Measurements from ENCODE around the gene THAP5. TPM values are rescaled to one million over a fixed set of nuclear protein-coding genes. Genes with fewer than 3 reads are reported as not detected.

Gene THAP5
- total RNA-seq, 2 experiments from 2014 or later: 11.7 to 12.6 TPM

DNA sequence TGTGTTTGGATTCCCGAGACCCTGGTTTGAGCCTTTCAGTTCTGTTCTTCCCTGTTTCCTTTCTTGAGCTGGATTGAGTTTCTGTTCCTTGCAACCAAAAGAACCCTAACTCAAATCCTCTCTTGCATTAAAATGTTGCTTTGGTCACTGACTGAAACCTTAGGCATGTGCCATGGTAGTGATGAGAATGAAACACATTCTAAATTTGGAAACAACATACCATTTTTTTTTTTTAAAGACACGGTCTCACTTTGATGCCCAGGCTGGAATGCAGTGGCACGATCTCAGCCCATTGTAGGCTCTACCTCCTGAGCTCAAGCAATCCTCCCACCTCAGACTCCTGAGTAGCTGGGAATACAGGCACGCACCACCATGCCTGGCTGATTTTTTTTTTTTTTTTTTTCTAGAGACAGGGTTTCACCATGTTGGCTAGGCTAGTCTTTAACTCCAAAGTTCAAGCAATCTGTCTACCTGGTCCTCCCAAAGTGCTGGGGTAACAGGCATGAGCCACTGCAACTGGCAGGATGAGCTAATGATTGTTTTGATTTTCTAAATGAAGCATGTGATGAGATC lies 8.4 kb downstream of the THAP5 start:
- ChIA-PET POLR2A (interaction anchor here (1.5 kb wide), 1 partner anchor 35 kb away, joined by 6 read pairs; the partner anchor contains the start of gene PNPLA8), CTCF (no interaction called here)
- TF ChIP-seq, protein P1, sequence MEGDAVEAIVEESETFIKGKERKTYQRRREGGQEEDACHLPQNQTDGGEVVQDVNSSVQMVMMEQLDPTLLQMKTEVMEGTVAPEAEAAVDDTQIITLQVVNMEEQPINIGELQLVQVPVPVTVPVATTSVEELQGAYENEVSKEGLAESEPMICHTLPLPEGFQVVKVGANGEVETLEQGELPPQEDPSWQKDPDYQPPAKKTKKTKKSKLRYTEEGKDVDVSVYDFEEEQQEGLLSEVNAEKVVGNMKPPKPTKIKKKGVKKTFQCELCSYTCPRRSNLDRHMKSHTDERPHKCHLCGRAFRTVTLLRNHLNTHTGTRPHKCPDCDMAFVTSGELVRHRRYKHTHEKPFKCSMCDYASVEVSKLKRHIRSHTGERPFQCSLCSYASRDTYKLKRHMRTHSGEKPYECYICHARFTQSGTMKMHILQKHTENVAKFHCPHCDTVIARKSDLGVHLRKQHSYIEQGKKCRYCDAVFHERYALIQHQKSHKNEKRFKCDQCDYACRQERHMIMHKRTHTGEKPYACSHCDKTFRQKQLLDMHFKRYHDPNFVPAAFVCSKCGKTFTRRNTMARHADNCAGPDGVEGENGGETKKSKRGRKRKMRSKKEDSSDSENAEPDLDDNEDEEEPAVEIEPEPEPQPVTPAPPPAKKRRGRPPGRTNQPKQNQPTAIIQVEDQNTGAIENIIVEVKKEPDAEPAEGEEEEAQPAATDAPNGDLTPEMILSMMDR (IDR thresholded peaks at IDR 0.05): no peak
- Histone ChIP-seq H3K9me3 (ENCODE audit: control insufficient read depth in 1 of 2, insufficient read depth in 1 of 2, low read length in 2 of 2) (peaks cover 16 to 17% of the 10 kb centered on the region in 2 experiments), H3K36me3 (ENCODE audit: insufficient read depth, low read length) (peaks cover 11% of the 10 kb centered on the region), H3K4me1 (ENCODE audit: insufficient read depth, low read length) (no peaks in the 10 kb centered on the region), H3K27me3 (ENCODE audit: control insufficient read depth in 1 of 2, insufficient read depth in 2 of 2, low read length in 2 of 2) (no peaks in the 10 kb centered on the region), H3K4me3 (ENCODE audit: low read length) (no peak overlapping the region), H3K27ac (ENCODE audit: low read depth in 1 of 2, low read length in 2 of 2) (no peak overlapping the region)
- DNase-seq: no peak
- no peaks in the 10 kb centered on the region for H3K27me3 Mint-ChIP-seq
- peaks cover 7% of the 10 kb centered on the region for H3K4me1 Mint-ChIP-seq (ENCODE audit: low read depth)
- peaks cover 66% of the 10 kb centered on the region for H3K36me3 Mint-ChIP-seq (ENCODE audit: low read depth)
- no peak for ATAC-seq (ENCODE audit: poor library complexity)
- intact Hi-C loops (cut with DNase I, micrococcal nuclease): no loop called here
- H3K9me3 Mint-ChIP-seq: peaks cover 16% of the 10 kb centered on the region
- H3K27ac Mint-ChIP-seq: no peak overlapping the region
- no peak overlapping the region for H3K4me3 Mint-ChIP-seq

DNA sequence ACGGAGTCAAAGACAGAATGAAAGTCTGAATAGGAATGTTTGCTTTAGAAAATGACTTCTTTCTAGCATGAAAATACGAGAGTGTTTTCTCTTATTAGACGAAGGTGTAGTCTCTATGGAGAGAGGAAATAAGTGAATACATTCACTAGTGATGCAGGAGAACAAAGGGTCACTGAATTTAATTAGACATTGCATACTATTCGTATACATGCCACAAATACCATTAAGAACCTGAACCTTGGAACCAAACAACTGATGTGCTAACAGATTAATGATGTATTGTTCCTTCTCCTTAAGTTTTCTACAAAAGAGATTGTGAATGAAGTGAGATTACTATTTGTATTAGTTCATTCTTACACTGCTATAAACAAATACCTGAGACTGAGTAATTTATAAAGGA lies 10.3 kb downstream of the THAP5 start:
- H3K4me3 ChIP-seq (ENCODE audit: low read length): no peak overlapping the region
- Mint-ChIP-seq H3K4me1 (ENCODE audit: low read depth) (no peaks in the 10 kb centered on the region), H3K27me3 (no peaks in the 10 kb centered on the region), H3K9me3 (peaks cover 14% of the 10 kb centered on the region), H3K27ac (no peak overlapping the region), H3K36me3 (ENCODE audit: low read depth) (peaks cover 54% of the 10 kb centered on the region), H3K4me3 (no peak overlapping the region)
- no peak for ATAC-seq (ENCODE audit: poor library complexity)
- no peaks in the 10 kb centered on the region for H3K4me1 ChIP-seq (ENCODE audit: insufficient read depth, low read length)
- intact Hi-C loops (cut with DNase I, micrococcal nuclease): no loop called here
- ChIA-PET CTCF (interaction anchor here (1.2 kb wide), 1 partner anchor 12 kb away, joined by 5 read pairs; no protein-coding TSS in a partner anchor), POLR2A (interaction anchor here (2.1 kb wide), 1 partner anchor 10 kb away, joined by 10 read pairs; the partner anchor contains the start of genes DNAJB9 and THAP5)
- no peaks in the 10 kb centered on the region for H3K27me3 ChIP-seq (ENCODE audit: control insufficient read depth in 1 of 2, insufficient read depth in 2 of 2, low read length in 2 of 2)
- peaks cover 3% of the 10 kb centered on the region for H3K36me3 ChIP-seq (ENCODE audit: insufficient read depth, low read length)
- H3K27ac ChIP-seq (ENCODE audit: low read depth in 1 of 2, low read length in 2 of 2): no peak overlapping the region
- TF ChIP-seq, protein P1 (IDR thresholded peaks at IDR 0.05): no peak
- H3K9me3 ChIP-seq (ENCODE audit: control insufficient read depth in 1 of 2, insufficient read depth in 1 of 2, low read length in 2 of 2): peaks cover 16 to 17% of the 10 kb centered on the region in 2 experiments
- no peak for DNase-seq

DNA sequence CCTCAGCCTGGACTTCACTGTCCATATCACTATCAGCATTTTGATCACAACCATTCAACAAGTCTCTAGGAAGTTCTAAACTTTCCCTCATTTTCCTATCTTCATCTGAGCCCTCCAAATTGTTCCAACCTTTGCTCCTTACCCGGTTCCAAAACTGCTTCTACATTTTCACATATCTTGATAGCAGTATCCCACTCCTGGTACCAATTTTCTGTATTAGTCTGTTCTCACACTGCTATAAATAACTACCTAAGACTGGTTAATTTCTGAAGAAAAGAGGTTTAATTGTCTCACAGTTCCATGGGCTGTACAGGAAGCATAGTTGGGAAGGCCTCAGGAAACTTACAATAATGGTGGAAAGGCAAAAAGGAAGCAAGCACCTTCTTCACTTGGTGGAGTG lies 11.9 kb downstream of the THAP5 start:
- Mint-ChIP-seq H3K36me3 (ENCODE audit: low read depth) (peaks cover 53% of the 10 kb centered on the region), H3K9me3 (peaks cover 14% of the 10 kb centered on the region), H3K4me1 (ENCODE audit: low read depth) (no peaks in the 10 kb centered on the region), H3K27ac (no peak overlapping the region), H3K4me3 (no peak overlapping the region), H3K27me3 (no peaks in the 10 kb centered on the region)
- intact Hi-C loops (cut with DNase I, micrococcal nuclease): no loop called here
- TF ChIP-seq, protein P1 (IDR thresholded peaks at IDR 0.05): no peak
- Histone ChIP-seq H3K4me3 (ENCODE audit: low read length) (no peak overlapping the region), H3K9me3 (ENCODE audit: control insufficient read depth in 1 of 2, insufficient read depth in 1 of 2, low read length in 2 of 2) (peaks cover 16 to 17% of the 10 kb centered on the region in 2 experiments), H3K27ac (ENCODE audit: low read depth in 1 of 2, low read length in 2 of 2) (no peak overlapping the region), H3K36me3 (ENCODE audit: insufficient read depth, low read length) (no peaks in the 10 kb centered on the region), H3K4me1 (ENCODE audit: insufficient read depth, low read length) (no peaks in the 10 kb centered on the region), H3K27me3 (ENCODE audit: control insufficient read depth in 1 of 2, insufficient read depth in 2 of 2, low read length in 2 of 2) (no peaks in the 10 kb centered on the region)
- POLR2A ChIA-PET: no interaction called here
- ATAC-seq (ENCODE audit: poor library complexity) (no peak), DNase-seq (no peak)
- CTCF ChIA-PET: no interaction called here
